Measurements from ENCODE around the gene RASGEF1C.

The RASGEF1C gene

DNA sequence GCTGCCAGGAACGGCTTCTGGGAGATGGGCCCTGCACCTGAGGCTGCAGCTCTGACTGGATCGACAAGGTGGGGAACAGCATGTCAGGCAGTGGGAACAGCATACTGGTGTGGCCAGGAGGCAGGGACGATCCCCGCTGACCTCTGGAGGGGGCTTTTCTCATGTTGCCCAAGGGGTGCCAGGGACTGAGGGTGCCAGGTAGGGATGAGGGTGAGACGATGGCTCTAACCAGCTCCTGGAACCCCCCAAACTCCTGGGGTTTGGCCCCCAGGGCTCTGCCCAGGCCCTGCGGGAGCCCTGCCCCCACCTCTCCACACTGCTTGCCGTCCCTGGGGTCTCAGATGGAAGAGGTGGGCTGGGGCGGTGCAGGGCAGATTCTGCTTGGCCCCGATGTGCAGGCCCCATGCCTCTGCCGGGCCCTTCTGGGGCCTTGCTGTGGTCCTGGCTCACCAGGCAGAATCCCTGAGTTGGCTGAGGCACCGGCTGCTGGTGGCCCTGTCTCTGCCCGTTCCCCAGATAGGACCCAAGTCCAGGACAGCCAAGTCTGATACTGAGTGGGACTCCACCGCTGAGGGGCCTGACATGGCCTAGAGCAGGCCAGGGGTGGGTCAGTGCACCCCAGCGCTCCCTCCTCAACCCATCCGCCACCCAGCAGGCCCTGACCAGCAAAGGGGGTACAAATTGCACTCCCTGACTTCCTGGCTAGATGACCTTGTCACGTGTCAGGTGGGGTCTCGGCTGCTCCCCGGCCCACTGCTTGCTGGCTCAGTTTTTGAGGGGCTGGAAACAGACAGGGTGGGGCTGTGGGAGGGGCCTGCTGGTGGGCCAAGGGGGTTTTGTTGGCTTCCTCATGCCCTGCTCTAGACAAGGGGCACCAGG, 109.0 kb downstream of the RASGEF1C start:
- no peak for DNase-seq

GRCh38 chr5:180098991-180099732, 109.8 kb downstream of the RASGEF1C start:
- DNase-seq = peak; percentile 7 to 12

- peak in 1 of 2 experiments; percentile 6 for DNase-seq
These were observed 110.5 kb downstream of the RASGEF1C start for GRCh38 chr5:180098526-180098925.

- no peak for DNase-seq
These were observed 111.1 kb downstream of the RASGEF1C start for GRCh38 chr5:180097926-180098325.

DNA sequence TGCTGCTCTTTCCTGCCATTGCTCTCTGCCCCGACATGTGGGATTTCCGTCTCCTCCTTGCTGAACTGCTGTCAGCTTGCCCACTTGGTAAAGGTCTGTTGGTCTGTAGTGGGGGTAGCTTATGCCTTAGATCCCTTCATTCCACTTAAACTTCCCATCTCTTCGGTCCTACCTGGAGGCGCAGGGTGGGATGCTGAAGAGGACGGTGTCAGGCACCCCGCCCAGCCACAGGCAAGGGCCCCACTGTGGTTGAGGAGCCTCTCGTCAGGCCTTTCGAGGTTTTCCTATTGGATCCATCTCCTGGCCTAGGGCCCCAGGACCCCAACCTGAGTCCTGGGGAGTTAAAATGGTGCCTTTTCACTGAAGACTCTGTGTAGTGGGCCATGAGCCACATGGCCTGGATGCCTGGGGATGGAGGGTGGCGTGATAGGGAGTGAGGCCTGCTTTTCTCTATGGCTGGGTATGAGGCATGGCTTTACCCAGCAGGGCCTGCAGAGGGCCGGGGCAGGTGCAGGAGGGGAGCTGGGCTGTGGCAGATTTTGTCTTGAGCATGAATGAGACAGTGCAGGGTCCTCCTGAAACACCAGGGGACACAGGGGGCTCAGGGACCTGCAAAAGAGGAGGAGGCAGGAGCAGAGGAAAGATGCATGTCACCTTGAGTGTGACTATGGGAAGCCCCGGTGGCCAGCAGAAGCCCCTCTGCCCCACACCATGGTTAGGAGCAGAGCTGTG, 111.7 kb downstream of the RASGEF1C start:
- no peak for DNase-seq

DNA sequence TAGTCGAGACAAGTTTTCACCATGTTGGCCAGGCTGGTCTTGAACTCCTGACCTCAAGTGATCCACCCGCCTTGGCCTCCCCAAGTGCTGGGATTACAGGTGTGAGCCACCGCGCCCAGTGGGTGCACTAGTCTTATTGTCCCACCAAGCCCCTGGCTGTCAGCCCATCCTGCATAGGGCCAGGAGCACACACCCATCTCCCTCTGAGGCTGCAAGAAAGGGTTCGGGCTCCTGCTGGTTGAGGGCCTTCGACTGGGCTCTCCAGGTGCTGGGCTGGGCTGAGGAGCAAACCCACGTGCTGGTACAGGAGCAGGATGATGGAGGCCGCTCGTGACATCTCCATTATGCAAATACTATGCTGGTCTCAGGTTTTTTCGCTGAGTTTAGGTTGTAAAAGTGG, 112.4 kb downstream of the RASGEF1C start:
- DNase-seq = no peak

DNA sequence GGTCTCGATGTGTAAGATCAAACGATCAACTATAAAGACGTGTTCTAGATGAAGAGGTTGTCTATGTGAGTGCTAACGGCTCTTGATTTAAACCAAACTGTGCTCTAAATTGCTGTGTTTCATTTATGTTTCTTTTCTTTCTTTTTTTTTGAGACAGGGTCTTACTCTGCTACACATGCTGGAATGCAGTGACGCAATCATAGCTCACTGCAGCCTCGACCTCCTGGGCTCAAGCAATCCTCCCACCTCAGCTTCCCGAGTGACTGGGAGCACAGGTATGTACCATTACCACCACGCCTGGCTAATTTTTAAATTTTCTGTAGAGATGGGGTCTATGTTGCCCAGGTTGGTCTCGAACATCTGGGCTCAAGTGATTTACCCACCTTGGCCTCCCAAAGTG, 113.5 kb downstream of the RASGEF1C start:
- DNase-seq = no peak

DNA sequence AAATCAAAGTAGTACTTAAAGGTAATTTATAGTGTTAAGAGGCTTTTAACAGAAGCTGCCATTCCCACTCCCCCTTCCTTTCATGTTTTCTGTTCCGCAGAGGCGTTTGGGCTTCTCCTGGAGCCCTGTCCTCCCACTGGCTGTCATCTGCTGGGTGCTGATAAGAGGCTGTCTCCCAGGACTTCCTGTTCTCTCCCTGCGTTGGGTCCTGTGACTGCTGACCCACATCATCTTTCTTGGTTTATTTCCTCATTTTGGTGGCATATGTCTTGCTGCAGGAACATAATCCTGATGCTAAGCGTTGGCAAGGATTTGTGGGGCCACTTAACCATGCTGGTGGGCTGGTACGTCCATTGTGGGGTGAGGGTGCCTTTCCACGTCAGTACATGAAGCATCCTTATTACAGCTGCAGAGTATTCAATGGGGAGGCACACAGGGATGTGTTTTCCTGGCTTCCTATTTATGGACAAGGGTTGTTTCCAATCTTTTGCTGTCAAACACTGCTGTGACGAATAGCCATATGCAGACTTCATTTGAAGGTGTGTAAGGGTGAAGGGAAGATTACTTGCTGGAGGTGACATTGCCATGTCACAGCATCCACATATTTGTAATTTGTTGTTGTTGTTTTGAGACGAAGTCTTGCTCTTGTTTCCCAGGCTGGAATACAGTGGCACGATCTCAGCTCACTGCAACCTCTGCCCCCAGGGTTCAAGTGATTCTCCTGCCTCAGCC, 115.2 kb downstream of the RASGEF1C start:
- DNase-seq = no peak

- DNase-seq = no peak
These were observed 115.8 kb downstream of the RASGEF1C start for GRCh38 chr5:180093241-180093640.

DNA sequence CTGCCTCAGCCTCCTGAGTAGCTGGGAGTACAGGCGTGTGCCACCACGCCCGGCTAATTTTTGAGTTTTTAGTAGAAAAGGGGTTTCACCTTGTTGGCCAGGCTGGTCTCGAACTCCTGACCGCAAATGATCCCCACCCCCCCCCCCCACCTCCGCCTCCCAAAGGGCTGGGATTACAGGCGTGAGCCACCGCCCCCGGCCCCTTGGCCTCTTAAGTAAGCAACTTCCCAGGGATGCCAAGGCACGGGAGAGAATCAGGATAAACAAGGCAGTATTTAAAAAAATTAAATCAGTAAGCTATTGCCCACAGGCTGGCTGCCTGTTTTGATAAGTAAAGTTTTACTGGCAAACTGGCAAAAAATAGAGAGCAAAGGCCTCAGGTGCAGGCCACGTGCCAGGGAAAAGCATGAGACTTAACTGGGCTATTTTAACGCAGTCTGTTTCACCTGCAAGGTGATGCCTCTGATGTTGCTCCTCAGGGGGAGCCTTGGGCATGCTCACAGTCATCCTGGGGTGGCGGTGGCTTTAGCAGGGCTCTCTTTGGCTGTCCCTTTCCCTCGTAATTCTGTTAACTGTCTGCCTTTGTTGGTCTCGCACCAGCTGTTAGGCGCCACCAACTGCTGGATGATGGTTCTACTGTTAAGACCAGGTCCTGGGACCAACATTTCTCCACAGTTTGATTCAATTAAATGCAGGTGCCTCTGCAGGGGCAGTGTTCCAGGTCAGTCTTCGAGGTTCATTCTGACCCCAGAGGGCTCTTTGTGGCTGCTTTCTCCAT, 118.1 kb downstream of the RASGEF1C start:
- DNase-seq = peak in 1 of 2 experiments; percentile 26

GRCh38 chr5:180090098-180090768, 118.8 kb downstream of the RASGEF1C start:
- peak; percentile 85 to 89 for DNase-seq

DNA sequence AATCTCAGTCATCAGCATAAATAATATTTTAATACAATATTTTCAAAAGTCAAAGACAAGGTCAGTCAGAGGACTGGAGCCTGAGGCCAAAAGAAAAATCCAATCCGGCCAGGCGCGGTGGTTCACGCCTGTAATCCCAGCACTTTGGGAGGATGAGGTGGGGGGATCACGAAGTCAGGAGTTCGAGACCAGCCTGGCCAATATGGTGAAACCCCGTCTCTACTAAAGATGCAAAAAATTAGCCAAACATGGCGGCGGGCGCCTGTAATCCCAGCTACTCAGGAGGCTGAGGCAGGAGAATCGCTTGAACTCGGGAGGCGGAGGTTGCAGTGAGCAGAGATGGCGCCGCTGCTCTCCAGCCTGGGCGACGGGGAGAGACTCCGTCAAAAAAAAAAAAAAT, 119.4 kb downstream of the RASGEF1C start:
- DNase-seq = peak in 1 of 2 experiments; percentile 13

DNA sequence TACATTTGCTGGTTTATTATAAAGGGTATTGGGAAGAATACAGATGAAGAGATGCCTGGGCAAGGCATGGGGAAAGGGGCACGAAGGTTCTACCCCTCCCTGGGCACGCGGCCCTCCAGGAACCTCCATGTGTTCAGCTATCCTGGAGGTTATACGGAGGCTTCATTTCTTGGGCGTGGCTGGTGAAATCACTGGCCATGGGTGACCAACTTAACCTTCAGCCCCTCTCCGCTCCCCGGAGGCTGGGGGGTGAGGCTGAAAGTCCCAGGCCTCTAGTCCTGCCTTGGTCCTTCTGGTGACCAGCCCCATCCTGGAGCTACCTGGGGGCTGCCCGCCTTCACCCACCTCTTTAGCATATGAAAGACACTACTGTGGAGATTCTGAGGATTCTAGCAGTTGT, 120.5 kb downstream of the RASGEF1C start:
- peak in 1 of 2 experiments; percentile 11 for DNase-seq

DNA sequence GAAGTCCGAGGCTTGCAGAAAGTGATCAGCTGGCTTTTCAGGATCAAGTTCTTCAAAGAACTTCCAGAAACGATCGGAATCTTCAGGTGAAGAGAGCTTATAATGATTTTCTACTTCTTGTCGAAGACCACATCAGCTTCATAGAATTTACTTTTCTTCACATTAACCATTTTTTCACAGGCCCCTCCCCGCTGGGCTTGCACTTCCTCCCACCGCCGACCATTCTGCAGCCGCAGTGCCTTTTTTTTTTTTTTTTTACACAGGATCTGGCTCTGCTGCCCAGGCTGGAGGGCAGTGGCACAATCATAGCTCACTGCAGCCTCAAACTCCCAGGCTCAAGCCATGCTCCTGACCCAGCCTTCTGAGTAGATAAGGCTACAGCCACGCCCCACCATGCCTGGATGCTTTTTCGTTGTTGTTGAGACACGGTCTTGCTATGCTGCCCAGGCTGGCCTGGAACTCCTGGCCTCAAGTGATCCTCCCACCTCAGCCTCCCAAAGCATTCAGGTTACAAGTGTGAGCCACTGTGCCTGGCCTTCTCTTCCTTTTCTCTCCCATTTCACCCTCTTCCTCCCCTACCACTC, 122.1 kb downstream of the RASGEF1C start:
- DNase-seq = no peak

DNA sequence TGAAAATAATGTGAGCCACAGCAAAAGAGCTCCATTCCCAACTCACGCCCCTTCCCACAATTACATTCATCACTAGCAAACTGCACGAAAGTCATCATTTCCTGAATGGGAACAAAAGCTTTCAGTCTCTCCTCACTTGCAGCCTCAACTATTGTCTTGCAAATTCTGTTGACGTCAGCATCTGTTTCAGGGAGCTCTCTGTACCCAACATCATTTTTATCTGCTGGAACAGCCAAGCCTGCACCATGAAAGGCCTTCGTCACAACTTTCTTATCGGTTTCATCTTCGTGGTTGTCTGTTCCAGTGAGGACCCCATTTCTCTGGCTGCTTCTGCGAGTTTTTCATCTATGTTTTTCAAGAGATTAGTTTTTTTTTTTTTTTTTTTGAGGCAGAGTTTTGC, 123.2 kb downstream of the RASGEF1C start:
- DNase-seq = no peak

GRCh38 chr5:180084638-180085561, 124.1 kb downstream of the RASGEF1C start:
- DNase-seq = no peak

- DNase-seq = no peak
These were observed 125.4 kb downstream of the RASGEF1C start for GRCh38 chr5:180083529-180084060.

GRCh38 chr5:180082633-180083420, 126.2 kb downstream of the RASGEF1C start:
- no peak for DNase-seq

- no peak for DNase-seq
These were observed 127.5 kb downstream of the RASGEF1C start for GRCh38 chr5:180081481-180081880.

Measured in activated T-cell treated with anti-CD3 and anti-CD28 coated beads, Interleukin-2, amount 50 U/mL, for 48 hours (primary cell).